Muscle of leg (tissue), 11 donors: ENCODE measurements around the gene PALM. TPM values are rescaled to one million over a fixed set of nuclear protein-coding genes. Genes with fewer than 3 reads are reported as not detected.

ENCODE experiments used
- DNase-seq: peaks from one replicate; pipeline ENCODE4 v3.0.0; 2013
- H3K27ac ChIP-seq: one replicate; pipeline ENCODE4 v1.5.1; 2013; ENCODE audit warnings: mild to moderate bottlenecking, low read length, control low read depth
- H3K27me3 ChIP-seq: one replicate; pipeline ENCODE4 v1.6.1; 2013; ENCODE audit warnings: low read length; ENCODE audit not compliant: control insufficient read depth, insufficient read depth
- H3K36me3 ChIP-seq: one replicate; pipeline ENCODE4 v1.6.1; 2013; ENCODE audit warnings: low read length; ENCODE audit not compliant: control insufficient read depth, insufficient read depth
- H3K4me1 ChIP-seq: one replicate; pipeline ENCODE4 v1.6.1; 2013; ENCODE audit warnings: low read length; ENCODE audit not compliant: control insufficient read depth, insufficient read depth
- H3K4me3 ChIP-seq: one replicate; pipeline ENCODE4 v1.5.1; 2013; ENCODE audit warnings: low read length, control low read depth
- H3K9me3 ChIP-seq: replicated peaks from 2 replicates; pipeline ENCODE4 v1.6.1; 2013; ENCODE audit warnings: low read depth, low read length; ENCODE audit not compliant: control insufficient read depth
- WGBS: methylation state at CpG from one replicate; pipeline ENCODE4 v1.1.5; 2013; ENCODE audit warnings: missing lambda C conversion rate; ENCODE audit not compliant: insufficient coverage; 5-methylcytosine and 5-hydroxymethylcytosine counted together
- polyA plus RNA-seq, 8 donors: library from polyadenylated mRNA; unstranded; fragments of 120-200 nt; gene quantifications; one replicate each; pipeline versions ENCODE4 v1.2.1 to v1.2.3, GENCODE V29; 2013; ENCODE audit warnings: inconsistent platforms in 1 of 8, low replicate concordance in 1 of 8; ENCODE audit not compliant: insufficient read length in 8 of 8, insufficient read depth in 1 of 8
- total RNA-seq: library from RNA; stranded (reverse); fragments of 120-200 nt; gene quantifications from one replicate; pipeline ENCODE4 v1.2.4, GENCODE V29; 2013

Gene PALM
- total and polyA plus RNA-seq, 9 donors = 23.7 to 56.7 (median 36.6) TPM

GRCh38 chr19:764301-764700 lies 55.6 kb downstream of the PALM start:
- H3K27ac ChIP-seq = no peak overlapping the region
- no peaks in the 10 kb centered on the region for H3K27me3 ChIP-seq
- no peak overlapping the region for H3K4me3 ChIP-seq
- 85% methylated on average over 9 of the region's 12 CpGs for WGBS
- H3K9me3 ChIP-seq = no peaks in the 10 kb centered on the region
- no peaks in the 10 kb centered on the region for H3K36me3 ChIP-seq
- no peaks in the 10 kb centered on the region for H3K4me1 ChIP-seq
- no peak for DNase-seq

- no peak for DNase-seq
- no peak overlapping the region for H3K27ac ChIP-seq
- no peaks in the 10 kb centered on the region for H3K36me3 ChIP-seq
- H3K27me3 ChIP-seq = peaks cover 3% of the 10 kb centered on the region
- WGBS = 69% methylated on average over 5 of the region's 7 CpGs
- H3K4me3 ChIP-seq = no peak overlapping the region
- no peaks in the 10 kb centered on the region for H3K4me1 ChIP-seq
- no peaks in the 10 kb centered on the region for H3K9me3 ChIP-seq
These were observed 56.5 kb downstream of the PALM start for GRCh38 chr19:765179-765738.

GRCh38 chr19:768424-768823 lies 59.7 kb downstream of the PALM start:
- no peaks in the 10 kb centered on the region for H3K4me1 ChIP-seq
- peaks cover 3% of the 10 kb centered on the region for H3K27me3 ChIP-seq
- WGBS = 29% methylated on average over 14 of the region's 14 CpGs
- H3K27ac ChIP-seq = no peak overlapping the region
- no peaks in the 10 kb centered on the region for H3K36me3 ChIP-seq
- H3K9me3 ChIP-seq = no peaks in the 10 kb centered on the region
- peak; percentile 83 for DNase-seq
- H3K4me3 ChIP-seq = no peak overlapping the region

- DNase-seq = no peak
- Histone ChIP-seq H3K27me3 (peaks cover 3% of the 10 kb centered on the region), H3K9me3 (no peaks in the 10 kb centered on the region), H3K4me1 (no peaks in the 10 kb centered on the region), H3K27ac (no peak overlapping the region), H3K4me3 (no peak overlapping the region), H3K36me3 (no peaks in the 10 kb centered on the region)
- WGBS = 80% methylated on average over 2 of the region's 6 CpGs
These were observed 60.9 kb downstream of the PALM start for GRCh38 chr19:769616-770015.

- no peak for DNase-seq
- Histone ChIP-seq H3K4me3 (no peak overlapping the region), H3K36me3 (no peaks in the 10 kb centered on the region), H3K27ac (no peak overlapping the region), H3K27me3 (peaks cover 3% of the 10 kb centered on the region), H3K9me3 (no peaks in the 10 kb centered on the region), H3K4me1 (no peaks in the 10 kb centered on the region)
- WGBS = 17% methylated on average over 4 of the region's 6 CpGs
These were observed 62.6 kb downstream of the PALM start for GRCh38 chr19:771332-771785.

GRCh38 chr19:772063-772462 lies 63.3 kb downstream of the PALM start:
- no peaks in the 10 kb centered on the region for H3K36me3 ChIP-seq
- H3K27ac ChIP-seq = no peak overlapping the region
- H3K4me3 ChIP-seq = no peak overlapping the region
- no peaks in the 10 kb centered on the region for H3K9me3 ChIP-seq
- 81% methylated on average over 4 of the region's 5 CpGs for WGBS
- H3K4me1 ChIP-seq = no peaks in the 10 kb centered on the region
- peaks cover 3% of the 10 kb centered on the region for H3K27me3 ChIP-seq
- DNase-seq = no peak

GRCh38 chr19:772730-773436 lies 64.1 kb downstream of the PALM start:
- Histone ChIP-seq H3K4me3 (no peak overlapping the region), H3K27ac (no peak overlapping the region), H3K9me3 (no peaks in the 10 kb centered on the region), H3K4me1 (no peaks in the 10 kb centered on the region), H3K27me3 (peaks cover 3% of the 10 kb centered on the region), H3K36me3 (no peaks in the 10 kb centered on the region)
- no peak for DNase-seq
- WGBS = 34% methylated on average over 9 of the region's 18 CpGs

- H3K9me3 ChIP-seq = no peaks in the 10 kb centered on the region
- H3K27me3 ChIP-seq = peaks cover 6% of the 10 kb centered on the region
- no peak overlapping the region for H3K27ac ChIP-seq
- no peak for DNase-seq
- no peaks in the 10 kb centered on the region for H3K36me3 ChIP-seq
- whole genome bisulfite sequencing = 75% methylated on average over 16 of the region's 18 CpGs
- H3K4me1 ChIP-seq = peaks cover 6% of the 10 kb centered on the region
- no peak overlapping the region for H3K4me3 ChIP-seq
These were observed 67.8 kb downstream of the PALM start for GRCh38 chr19:776549-776948.

- peaks cover 13% of the 10 kb centered on the region for H3K27me3 ChIP-seq
- peak overlapping the region; percentile 29 for H3K27ac ChIP-seq
- no peak overlapping the region for H3K4me3 ChIP-seq
- 34% methylated on average over 36 of the region's 36 CpGs for WGBS
- H3K36me3 ChIP-seq = no peaks in the 10 kb centered on the region
- peaks cover 18% of the 10 kb centered on the region for H3K4me1 ChIP-seq
- DNase-seq = peak; percentile 70
- no peaks in the 10 kb centered on the region for H3K9me3 ChIP-seq
These were observed 70.3 kb downstream of the PALM start for GRCh38 chr19:778910-779653.

GRCh38 chr19:780935-781334 lies 72.2 kb downstream of the PALM start:
- peaks cover 13% of the 10 kb centered on the region for H3K27me3 ChIP-seq
- no peaks in the 10 kb centered on the region for H3K36me3 ChIP-seq
- peaks cover 18% of the 10 kb centered on the region for H3K4me1 ChIP-seq
- no peak for DNase-seq
- no peaks in the 10 kb centered on the region for H3K9me3 ChIP-seq
- WGBS = 70% methylated on average over 15 of the region's 15 CpGs
- no peak overlapping the region for H3K4me3 ChIP-seq
- H3K27ac ChIP-seq = no peak overlapping the region
